Left ventricle myocardium inferior (tissue), 1 donor: ENCODE measurements around the gene GABBR2. TPM values are rescaled to one million over a fixed set of nuclear protein-coding genes. Genes with fewer than 3 reads are reported as not detected.

Experiments used
- DNase-seq: peaks from one replicate; pipeline ENCODE4 v3.0.0-alpha.2; 2020
- H3K27ac ChIP-seq: fragments of 200-600 bp; replicated peaks from 2 replicates; pipeline ENCODE4 v1.8.0; 2021
- H3K27me3 ChIP-seq: fragments of 200-600 bp; 2 replicates; pipeline ENCODE4 v1.8.0; 2021; ENCODE audit warnings: low read depth
- H3K36me3 ChIP-seq: fragments of 200-600 bp; 2 replicates; pipeline ENCODE4 v1.8.0; 2021
- H3K4me1 ChIP-seq: fragments of 200-600 bp; 2 replicates; pipeline ENCODE4 v1.8.0; 2021
- H3K4me3 ChIP-seq: fragments of 200-600 bp; 2 replicates; pipeline ENCODE4 v1.8.0; 2021; ENCODE audit warnings: mild to moderate bottlenecking, moderate library complexity
- H3K9me3 ChIP-seq: fragments of 200-600 bp; replicated peaks from 2 replicates; pipeline ENCODE4 v1.8.0; 2021
- intact Hi-C: fragments of 100-400 bp; cut with micrococcal nuclease; formaldehyde crosslinking; loops from one replicate; pipeline ENCODE4 v1.11.0; 2022
- total RNA-seq: library from RNA; stranded (reverse); fragmentation: NEBNext Ultra II Directional; extraction: Animal tissue kit (Norgen Biotek cat#: 25700); gene quantifications from one replicate; pipeline ENCODE4 v1.2.1, GENCODE V29; 2021
- TF ChIP-seq, protein P1 (sequence below): fragments of 200-600 bp; IDR thresholded peaks from 2 replicates; pipeline ENCODE4 v1.8.0; 2021; ENCODE audit warnings: antibody characterized with exemption, mild to moderate bottlenecking, borderline replicate concordance
- donor health status: DM: no; HTN: yes; CAD: no; lungs with severe emphysema.

The GABBR2 gene
- total RNA-seq, 1 donor from 2014 or later: 1.1 TPM

DNA sequence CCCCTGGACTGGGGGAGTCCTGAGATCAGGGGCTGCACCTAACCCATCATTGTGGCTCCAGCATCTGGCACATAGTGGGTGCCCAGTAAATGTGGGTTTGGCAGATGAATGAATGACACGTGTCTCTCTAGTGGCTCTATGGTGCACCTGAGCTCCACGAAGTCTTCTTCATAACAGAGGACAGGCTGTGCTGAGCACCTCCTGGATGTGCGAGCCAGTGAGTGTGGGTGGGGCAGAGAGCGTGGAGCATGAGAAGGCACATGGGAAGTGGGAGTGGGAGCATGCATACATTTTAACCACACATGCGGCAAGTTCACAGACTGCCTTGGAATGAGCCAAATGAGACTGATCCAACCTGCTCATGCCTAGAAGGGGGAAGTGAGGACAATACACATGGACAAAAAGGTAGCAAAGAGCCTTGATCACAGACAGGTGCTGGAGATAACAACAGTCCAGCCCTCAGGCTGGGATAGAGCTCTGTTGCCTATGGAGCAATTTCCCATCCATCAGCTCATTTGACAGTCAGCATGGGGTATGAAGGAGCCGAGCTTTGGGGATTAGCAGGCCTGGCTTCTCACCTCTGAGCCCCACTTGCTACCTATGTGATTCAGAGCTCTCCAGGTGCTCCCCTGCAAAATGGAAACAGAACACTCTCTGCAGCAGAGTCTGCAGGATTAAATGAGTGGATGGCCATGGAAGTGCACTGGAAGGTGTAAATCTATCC is 377.0 kb downstream of the GABBR2 start:
- no peak for DNase-seq
- intact Hi-C loops: no loop called here
- peaks cover 21% of the 10 kb centered on the region for H3K27me3 ChIP-seq
- H3K4me3 ChIP-seq: no peak overlapping the region
- H3K27ac ChIP-seq: no peak overlapping the region
- H3K36me3 ChIP-seq: no peaks in the 10 kb centered on the region
- H3K4me1 ChIP-seq: no peaks in the 10 kb centered on the region
- TF ChIP-seq, protein P1, sequence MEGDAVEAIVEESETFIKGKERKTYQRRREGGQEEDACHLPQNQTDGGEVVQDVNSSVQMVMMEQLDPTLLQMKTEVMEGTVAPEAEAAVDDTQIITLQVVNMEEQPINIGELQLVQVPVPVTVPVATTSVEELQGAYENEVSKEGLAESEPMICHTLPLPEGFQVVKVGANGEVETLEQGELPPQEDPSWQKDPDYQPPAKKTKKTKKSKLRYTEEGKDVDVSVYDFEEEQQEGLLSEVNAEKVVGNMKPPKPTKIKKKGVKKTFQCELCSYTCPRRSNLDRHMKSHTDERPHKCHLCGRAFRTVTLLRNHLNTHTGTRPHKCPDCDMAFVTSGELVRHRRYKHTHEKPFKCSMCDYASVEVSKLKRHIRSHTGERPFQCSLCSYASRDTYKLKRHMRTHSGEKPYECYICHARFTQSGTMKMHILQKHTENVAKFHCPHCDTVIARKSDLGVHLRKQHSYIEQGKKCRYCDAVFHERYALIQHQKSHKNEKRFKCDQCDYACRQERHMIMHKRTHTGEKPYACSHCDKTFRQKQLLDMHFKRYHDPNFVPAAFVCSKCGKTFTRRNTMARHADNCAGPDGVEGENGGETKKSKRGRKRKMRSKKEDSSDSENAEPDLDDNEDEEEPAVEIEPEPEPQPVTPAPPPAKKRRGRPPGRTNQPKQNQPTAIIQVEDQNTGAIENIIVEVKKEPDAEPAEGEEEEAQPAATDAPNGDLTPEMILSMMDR: no peak
- H3K9me3 ChIP-seq: no peaks in the 10 kb centered on the region

DNA sequence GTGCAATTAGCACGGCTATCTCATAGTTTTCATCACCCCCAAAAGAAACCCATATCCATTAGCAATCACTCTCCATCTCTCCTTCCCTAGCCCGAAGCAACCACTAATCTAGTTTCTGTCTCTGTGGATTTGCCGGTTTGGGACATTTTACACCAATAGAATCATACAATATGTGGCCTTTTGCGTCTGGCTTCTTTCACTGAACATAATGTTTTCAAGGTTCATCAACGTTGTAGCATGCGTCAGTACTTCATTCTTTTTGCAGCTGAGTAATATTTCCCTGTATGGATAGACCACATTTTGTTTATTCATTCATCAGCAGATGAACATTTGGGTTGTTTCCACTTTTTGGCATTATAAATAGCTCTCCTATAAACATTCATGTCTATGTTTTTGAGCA is 377.9 kb downstream of the GABBR2 start:
- H3K4me1 ChIP-seq: no peaks in the 10 kb centered on the region
- no peak for DNase-seq
- no peak overlapping the region for H3K27ac ChIP-seq
- TF ChIP-seq, protein P1: no peak
- H3K27me3 ChIP-seq: peaks cover 21% of the 10 kb centered on the region
- intact Hi-C loops: no loop called here
- H3K9me3 ChIP-seq: no peaks in the 10 kb centered on the region
- H3K4me3 ChIP-seq: no peak overlapping the region
- no peaks in the 10 kb centered on the region for H3K36me3 ChIP-seq

DNA sequence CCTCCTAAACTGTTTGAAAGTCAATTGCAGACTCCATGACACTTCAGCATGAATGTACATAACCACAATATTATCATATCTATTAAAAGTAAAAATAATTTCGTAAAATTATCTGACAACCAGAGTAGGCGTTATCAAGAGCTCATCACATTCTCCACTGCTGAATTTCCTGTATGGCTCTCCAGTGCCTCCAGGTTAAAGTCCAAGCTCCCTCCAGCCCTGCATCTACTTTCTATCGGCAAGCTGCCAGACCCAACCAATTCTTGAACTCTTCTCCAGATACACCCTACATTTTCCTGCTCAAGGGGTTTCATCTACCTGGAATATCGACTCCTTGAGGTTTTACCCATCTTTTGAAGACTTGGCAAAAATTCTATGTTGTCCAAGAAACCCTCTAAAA is 378.8 kb downstream of the GABBR2 start:
- no peak overlapping the region for H3K27ac ChIP-seq
- peaks cover 18% of the 10 kb centered on the region for H3K27me3 ChIP-seq
- DNase-seq: no peak
- no peaks in the 10 kb centered on the region for H3K36me3 ChIP-seq
- H3K9me3 ChIP-seq: no peaks in the 10 kb centered on the region
- H3K4me3 ChIP-seq: no peak overlapping the region
- H3K4me1 ChIP-seq: no peaks in the 10 kb centered on the region
- TF ChIP-seq, protein P1: no peak
- intact Hi-C loops: no loop called here

DNA sequence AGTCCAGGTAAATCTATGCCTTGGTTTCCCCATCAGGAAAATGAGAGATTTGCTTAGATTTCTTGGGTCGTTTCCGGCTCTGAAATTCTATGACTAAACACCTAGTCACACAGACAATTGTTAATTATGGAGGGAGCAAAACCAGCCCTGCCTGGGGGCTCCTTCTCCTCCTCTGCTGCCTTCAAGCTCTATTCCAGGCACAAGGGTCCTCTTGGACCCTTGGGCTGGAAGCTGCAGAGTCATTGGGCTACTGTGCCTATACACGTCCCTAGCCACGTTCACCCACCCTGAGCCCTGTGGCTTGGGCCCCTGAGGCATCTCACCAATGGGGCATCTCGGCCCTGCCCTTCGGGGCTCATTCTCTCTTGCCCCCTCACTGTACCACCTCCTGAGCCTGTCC is 379.5 kb downstream of the GABBR2 start:
- no peaks in the 10 kb centered on the region for H3K36me3 ChIP-seq
- no peaks in the 10 kb centered on the region for H3K4me1 ChIP-seq
- no peak overlapping the region for H3K27ac ChIP-seq
- TF ChIP-seq, protein P1: no peak
- DNase-seq: no peak
- intact Hi-C loops: no loop called here
- H3K9me3 ChIP-seq: no peaks in the 10 kb centered on the region
- H3K27me3 ChIP-seq: peaks cover 18% of the 10 kb centered on the region
- H3K4me3 ChIP-seq: no peak overlapping the region

DNA sequence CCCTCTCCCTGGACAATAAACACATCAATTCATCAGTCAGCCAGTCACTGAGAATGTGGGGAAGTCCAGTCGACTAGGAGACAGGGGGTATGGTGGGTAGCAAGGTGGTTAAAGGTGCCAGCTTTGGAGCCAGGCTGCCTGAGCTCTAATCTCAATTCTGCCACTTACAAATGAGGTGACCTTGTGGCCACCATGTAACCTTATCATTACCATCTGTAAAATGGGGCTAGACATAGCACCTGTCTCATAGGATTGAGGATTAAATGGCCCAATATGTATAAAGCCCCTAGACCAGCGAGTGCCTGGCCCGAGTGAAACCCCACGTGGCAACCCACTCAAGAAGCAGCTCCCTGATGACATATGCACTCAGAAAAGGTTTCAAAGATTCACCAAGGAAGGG is 380.0 kb downstream of the GABBR2 start:
- intact Hi-C loops: no loop called here
- H3K9me3 ChIP-seq: no peaks in the 10 kb centered on the region
- H3K4me1 ChIP-seq: no peaks in the 10 kb centered on the region
- H3K4me3 ChIP-seq: no peak overlapping the region
- no peak overlapping the region for H3K27ac ChIP-seq
- no peak for DNase-seq
- H3K36me3 ChIP-seq: no peaks in the 10 kb centered on the region
- TF ChIP-seq, protein P1: no peak
- H3K27me3 ChIP-seq: peaks cover 18% of the 10 kb centered on the region
